Activated CD4-positive, alpha-beta T cell treated with anti-CD3 and anti-CD28 coated beads for 36 hours (primary cell): ENCODE results near the gene ATP13A4. TPM values are rescaled to one million over a fixed set of nuclear protein-coding genes. Genes with fewer than 3 reads are reported as not detected.

Source experiments
- ATAC-seq: fragments of 200-7000 bp; cut with Tn5 transposase; one replicate; pipeline ENCODE4 v1.10.0; 2021; ENCODE audit warnings: mild to moderate bottlenecking, moderate library complexity
- CTCF ChIA-PET: fragments of 350-600 bp; sonication (Branson Sonifier 250); formaldehyde crosslinking; loops from one replicate; lab custom pipeline; 2021; ENCODE audit warnings: antibody characterized with exemption; lab: Charles Lee
- POLR2A ChIA-PET: fragments of 350-600 bp; sonication (Branson Sonifier 250); formaldehyde crosslinking; loops from one replicate; lab custom pipeline; 2021; ENCODE audit warnings: antibody characterized with exemption, inconsistent platforms; lab: Charles Lee
- DNase-seq: peaks from one replicate; pipeline ENCODE4 v3.0.0-alpha.2; 2020
- H3K27ac Mint-ChIP-seq: one replicate; pipeline ENCODE4 v1.8.0; 2021; ENCODE audit warnings: mixed read lengths
- H3K27me3 Mint-ChIP-seq: one replicate; pipeline ENCODE4 v1.8.0; 2021; ENCODE audit warnings: mixed read lengths
- H3K36me3 Mint-ChIP-seq: one replicate; pipeline ENCODE4 v1.8.0; 2021; ENCODE audit warnings: low read depth, mixed read lengths
- H3K4me1 Mint-ChIP-seq: one replicate; pipeline ENCODE4 v1.8.0; 2021; ENCODE audit warnings: mixed read lengths
- H3K4me3 Mint-ChIP-seq: one replicate; pipeline ENCODE4 v1.8.0; 2021; ENCODE audit warnings: mild to moderate bottlenecking, moderate library complexity, mixed read lengths
- H3K9me3 Mint-ChIP-seq: one replicate; pipeline ENCODE4 v1.8.0; 2021; ENCODE audit warnings: low read depth, mixed read lengths
- intact Hi-C, 2 experiments: fragments of 100-400 bp; cut with DNase I in 1 of 2; cut with micrococcal nuclease in 1 of 2; formaldehyde crosslinking; loops; one replicate each; pipeline versions ENCODE4 v1.14.2 to v1.15.1; 2022 to 2024; cut with DNase I, micrococcal nuclease
- total RNA-seq, 2 experiments: library from RNA; stranded (reverse); gene quantifications; one replicate each; pipeline ENCODE4 v1.2.3, GENCODE V29; 2021

Gene ATP13A4
- total RNA-seq, 2 experiments from 2014 or later, result 1.1 to 3.3 TPM

DNA sequence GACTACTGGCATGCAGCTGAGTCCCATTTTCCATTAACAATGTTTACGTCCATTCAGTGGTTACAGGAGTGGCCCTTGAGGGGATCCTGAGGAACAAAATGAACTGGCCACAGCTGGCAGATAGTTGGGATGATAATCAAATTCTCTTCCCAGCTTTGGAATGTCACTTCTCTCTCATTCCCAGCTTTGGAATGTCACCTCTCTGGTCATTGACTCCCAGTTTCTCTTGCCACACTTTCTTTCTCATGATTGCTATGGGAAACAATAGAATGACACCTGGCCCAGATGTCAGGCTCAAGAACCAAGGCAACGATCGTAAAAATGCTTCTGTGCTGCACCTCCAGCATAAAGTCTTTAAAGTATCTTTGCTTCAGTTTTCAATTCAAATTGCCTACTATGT, 34.0 kb downstream of the ATP13A4 start:
- POLR2A ChIA-PET, result no interaction called here
- Mint-ChIP-seq H3K27ac (no peak overlapping the region), H3K4me1 (no peaks in the 10 kb centered on the region), H3K27me3 (peaks cover 7% of the 10 kb centered on the region), H3K9me3 (no peaks in the 10 kb centered on the region), H3K36me3 (no peaks in the 10 kb centered on the region), H3K4me3 (no peak overlapping the region)
- DNase-seq (no peak), ATAC-seq (no peak)
- intact Hi-C loops, result no loop called here
- CTCF ChIA-PET, result no interaction called here

DNA sequence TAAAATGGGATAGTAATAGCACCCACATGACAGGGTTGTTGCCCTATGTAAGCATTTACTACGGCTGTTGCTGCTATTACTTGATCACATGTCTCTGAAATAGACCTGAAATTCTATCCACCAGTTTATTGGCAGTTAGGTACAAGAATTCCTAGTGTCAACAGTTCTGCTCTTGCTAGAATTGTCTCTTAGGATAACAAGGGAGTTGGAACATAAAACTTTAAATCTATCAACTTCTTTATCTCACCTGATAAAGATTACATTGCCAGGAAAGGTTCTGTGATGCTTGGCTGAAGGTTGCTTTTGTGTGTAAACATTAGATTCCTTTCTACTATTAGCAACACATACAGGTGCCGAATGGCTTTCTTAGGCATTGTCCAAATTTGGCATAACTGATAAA, 38.7 kb downstream of the ATP13A4 start:
- intact Hi-C loops, result no loop called here
- POLR2A ChIA-PET, result no interaction called here
- CTCF ChIA-PET, result no interaction called here
- no peak overlapping the region for H3K27ac Mint-ChIP-seq
- DNase-seq (no peak), ATAC-seq (no peak)
- H3K4me1 Mint-ChIP-seq, result no peaks in the 10 kb centered on the region
- H3K9me3 Mint-ChIP-seq, result no peaks in the 10 kb centered on the region
- peaks cover 4% of the 10 kb centered on the region for H3K27me3 Mint-ChIP-seq
- no peak overlapping the region for H3K4me3 Mint-ChIP-seq
- H3K36me3 Mint-ChIP-seq, result no peaks in the 10 kb centered on the region

DNA sequence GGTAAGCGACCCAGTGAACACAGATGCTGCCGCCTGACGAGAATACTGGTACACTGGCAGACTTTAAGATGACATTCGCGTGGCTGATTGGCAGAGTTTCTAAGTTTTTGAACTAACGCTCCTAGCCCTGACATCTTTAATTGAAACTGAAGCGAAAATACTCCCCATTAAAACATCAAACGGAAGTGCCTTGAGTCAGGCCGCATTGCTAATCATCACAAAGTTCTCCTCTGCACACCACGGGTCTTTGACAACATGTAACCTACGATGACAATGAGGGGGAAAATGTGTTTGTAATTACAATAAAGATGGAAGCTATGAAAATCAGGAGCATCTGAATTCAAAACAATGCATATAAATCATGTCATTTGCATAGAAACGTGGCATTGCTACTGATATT, 44.5 kb downstream of the ATP13A4 start:
- DNase-seq (no peak), ATAC-seq (no peak)
- Mint-ChIP-seq H3K9me3 (no peaks in the 10 kb centered on the region), H3K27ac (no peak overlapping the region), H3K4me3 (no peak overlapping the region), H3K36me3 (no peaks in the 10 kb centered on the region), H3K4me1 (no peaks in the 10 kb centered on the region), H3K27me3 (peaks cover under 1% of the 10 kb centered on the region)
- CTCF ChIA-PET, result no interaction called here
- POLR2A ChIA-PET, result no interaction called here
- intact Hi-C loops, result no loop called here

DNA sequence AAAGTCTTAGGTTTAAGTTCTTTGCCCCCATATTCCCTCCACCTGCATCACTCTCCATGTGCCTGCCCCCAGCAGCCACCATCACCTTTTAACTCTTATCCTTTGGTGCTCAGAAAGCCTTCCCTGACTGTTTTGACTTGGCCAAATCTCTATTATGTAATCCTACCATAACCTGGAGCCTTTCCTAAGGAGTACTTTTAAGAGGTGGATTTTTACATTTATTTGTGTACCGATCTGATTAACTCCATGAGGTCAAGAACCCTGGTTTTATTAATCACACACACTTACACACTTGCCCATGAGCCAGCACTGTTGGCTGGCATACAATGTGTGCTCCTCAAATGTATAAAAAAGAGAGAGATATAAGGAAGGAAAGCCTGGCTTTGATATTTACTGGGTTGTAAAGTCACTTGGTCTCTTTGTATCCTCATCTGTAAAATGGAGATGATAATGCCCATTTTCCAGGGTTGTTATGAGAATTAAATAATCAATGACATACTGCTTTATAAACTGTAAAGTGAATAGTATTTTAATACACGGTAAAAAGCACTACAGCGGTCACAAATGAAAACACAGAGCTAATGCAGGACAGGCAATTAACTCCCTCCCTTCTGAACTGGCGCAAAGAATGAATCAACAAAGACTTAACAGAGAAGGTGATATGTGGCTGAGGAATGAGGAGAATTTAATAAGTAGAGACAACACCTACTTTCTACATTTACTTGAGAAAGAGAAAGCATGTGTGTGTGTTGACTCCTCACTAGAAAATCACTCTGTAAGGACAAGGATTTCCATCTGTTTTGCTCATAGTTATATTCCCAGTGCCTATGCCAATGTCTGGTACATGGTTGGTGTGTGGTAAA, 45.4 kb downstream of the ATP13A4 start:
- no peaks in the 10 kb centered on the region for H3K9me3 Mint-ChIP-seq
- POLR2A ChIA-PET, result no interaction called here
- DNase-seq (no peak), ATAC-seq (no peak)
- no peak overlapping the region for H3K27ac Mint-ChIP-seq
- CTCF ChIA-PET, result interaction anchor here (0.7 kb wide), 1 partner anchor 1252 kb away, joined by 3 read pairs; no protein-coding TSS in a partner anchor
- no peaks in the 10 kb centered on the region for H3K36me3 Mint-ChIP-seq
- peaks cover 3% of the 10 kb centered on the region for H3K27me3 Mint-ChIP-seq
- H3K4me1 Mint-ChIP-seq, result no peaks in the 10 kb centered on the region
- no peak overlapping the region for H3K4me3 Mint-ChIP-seq
- intact Hi-C loops, result no loop called here

GRCh38 chr3:193508108-193508507, 46.6 kb downstream of the ATP13A4 start:
- CTCF ChIA-PET, result no interaction called here

DNA sequence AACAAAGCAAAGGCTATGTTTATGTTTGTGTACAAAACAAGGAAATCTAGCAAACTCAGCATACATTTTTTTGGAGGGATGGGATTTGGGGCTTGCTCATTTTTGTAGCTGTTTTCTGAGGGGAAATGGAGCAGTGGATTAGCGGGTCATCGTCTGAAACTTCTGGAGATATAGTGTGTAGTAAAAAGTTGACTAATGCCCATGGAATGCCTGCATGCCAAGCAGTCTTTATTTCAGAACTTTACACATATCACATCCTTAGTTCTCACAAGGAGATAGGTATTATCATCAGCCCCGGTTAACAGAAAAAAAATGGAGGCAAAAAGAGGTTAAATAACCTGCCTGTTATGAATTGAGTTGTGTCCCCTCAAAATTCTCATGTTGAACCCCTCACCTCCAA, 47.1 kb downstream of the ATP13A4 start:
- intact Hi-C loops, result no loop called here
- Mint-ChIP-seq H3K36me3 (no peaks in the 10 kb centered on the region), H3K27me3 (peaks cover 3% of the 10 kb centered on the region), H3K27ac (no peak overlapping the region), H3K9me3 (no peaks in the 10 kb centered on the region), H3K4me3 (no peak overlapping the region), H3K4me1 (no peaks in the 10 kb centered on the region)
- DNase-seq (no peak), ATAC-seq (no peak)
- CTCF ChIA-PET, result no interaction called here
- POLR2A ChIA-PET, result no interaction called here

More at GRCh38 chr3:193508108-193508507, 46.6 kb downstream of the ATP13A4 start:
- intact Hi-C loops, result no loop called here
- H3K36me3 Mint-ChIP-seq, result no peaks in the 10 kb centered on the region
- H3K4me1 Mint-ChIP-seq, result no peaks in the 10 kb centered on the region
- no peak overlapping the region for H3K27ac Mint-ChIP-seq
- POLR2A ChIA-PET, result no interaction called here
- DNase-seq (no peak), ATAC-seq (no peak)
- H3K4me3 Mint-ChIP-seq, result no peak overlapping the region
- H3K9me3 Mint-ChIP-seq, result no peaks in the 10 kb centered on the region
- peaks cover 3% of the 10 kb centered on the region for H3K27me3 Mint-ChIP-seq

DNA sequence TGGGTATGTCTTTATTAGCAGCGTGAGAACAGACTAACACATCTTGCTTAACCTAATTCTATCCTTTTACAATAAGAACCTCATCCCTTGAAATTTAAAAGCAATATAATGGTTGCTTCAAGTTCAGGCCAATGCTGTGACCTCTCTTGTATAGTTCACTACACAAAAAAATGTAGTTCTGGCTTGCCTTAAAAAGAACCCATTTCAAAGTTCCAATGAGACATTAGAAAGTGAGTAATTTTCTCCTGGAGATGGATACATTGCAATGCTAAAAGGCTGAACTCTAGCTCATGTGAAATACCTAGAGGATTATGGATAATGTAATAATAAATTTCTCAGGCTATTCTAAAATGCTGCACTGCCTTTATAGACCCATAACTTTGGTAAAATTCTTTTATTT, 47.8 kb downstream of the ATP13A4 start:
- ATAC-seq (no peak), DNase-seq (no peak)
- Mint-ChIP-seq H3K9me3 (no peaks in the 10 kb centered on the region), H3K36me3 (no peaks in the 10 kb centered on the region), H3K4me3 (no peak overlapping the region), H3K4me1 (no peaks in the 10 kb centered on the region), H3K27me3 (peaks cover 3% of the 10 kb centered on the region), H3K27ac (no peak overlapping the region)
- intact Hi-C loops, result no loop called here
- ChIA-PET POLR2A (no interaction called here), CTCF (no interaction called here)

DNA sequence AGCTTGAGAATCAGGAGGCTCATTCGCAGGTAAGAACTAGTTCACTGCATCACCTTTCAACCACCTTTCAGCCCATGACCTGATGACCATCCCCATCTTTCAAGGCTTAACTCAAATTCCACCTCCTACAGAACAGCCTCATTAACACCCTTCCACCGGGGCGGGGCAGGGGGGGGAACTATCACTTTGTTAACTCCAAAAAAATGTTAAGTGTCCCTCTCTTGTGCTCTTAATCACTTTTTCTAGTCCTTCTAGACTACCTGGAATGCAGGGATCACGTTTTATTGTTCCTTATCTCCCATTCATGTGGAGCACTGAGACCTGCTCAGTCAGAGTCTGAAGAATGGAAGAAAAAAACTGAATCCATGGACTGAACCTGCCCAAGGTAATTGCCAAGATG, 51.8 kb downstream of the ATP13A4 start:
- intact Hi-C loops, result no loop called here
- Mint-ChIP-seq H3K9me3 (no peaks in the 10 kb centered on the region), H3K27me3 (peaks cover 3% of the 10 kb centered on the region), H3K27ac (no peak overlapping the region), H3K36me3 (no peaks in the 10 kb centered on the region), H3K4me3 (no peak overlapping the region), H3K4me1 (no peaks in the 10 kb centered on the region)
- ATAC-seq, result no peak
- ChIA-PET POLR2A (no interaction called here), CTCF (no interaction called here)
- DNase-seq, result no peak

GRCh38 chr3:193499801-193500485, 54.8 kb downstream of the ATP13A4 start:
- ATAC-seq (no peak), DNase-seq (no peak)
- ChIA-PET POLR2A (no interaction called here), CTCF (interaction anchor here (0.7 kb wide), 1 partner anchor 72 kb away, joined by 4 read pairs; no protein-coding TSS in a partner anchor)
- intact Hi-C loops, result no loop called here
- no peaks in the 10 kb centered on the region for H3K9me3 Mint-ChIP-seq
- peaks cover under 1% of the 10 kb centered on the region for H3K27me3 Mint-ChIP-seq
- no peak overlapping the region for H3K27ac Mint-ChIP-seq
- H3K36me3 Mint-ChIP-seq, result no peaks in the 10 kb centered on the region
- no peaks in the 10 kb centered on the region for H3K4me1 Mint-ChIP-seq
- H3K4me3 Mint-ChIP-seq, result no peak overlapping the region

- intact Hi-C loops, result no loop called here
- ATAC-seq, result no peak
- H3K4me3 Mint-ChIP-seq, result no peak overlapping the region
- H3K27me3 Mint-ChIP-seq, result no peaks in the 10 kb centered on the region
- H3K9me3 Mint-ChIP-seq, result no peaks in the 10 kb centered on the region
- H3K4me1 Mint-ChIP-seq, result no peaks in the 10 kb centered on the region
- H3K27ac Mint-ChIP-seq, result no peak overlapping the region
- H3K36me3 Mint-ChIP-seq, result no peaks in the 10 kb centered on the region
- DNase-seq, result no peak
- ChIA-PET POLR2A (no interaction called here), CTCF (interaction anchor here (0.7 kb wide), 1 partner anchor 73 kb away, joined by 4 read pairs; no protein-coding TSS in a partner anchor)
These were observed 55.4 kb downstream of the ATP13A4 start for GRCh38 chr3:193499136-193499770.

DNA sequence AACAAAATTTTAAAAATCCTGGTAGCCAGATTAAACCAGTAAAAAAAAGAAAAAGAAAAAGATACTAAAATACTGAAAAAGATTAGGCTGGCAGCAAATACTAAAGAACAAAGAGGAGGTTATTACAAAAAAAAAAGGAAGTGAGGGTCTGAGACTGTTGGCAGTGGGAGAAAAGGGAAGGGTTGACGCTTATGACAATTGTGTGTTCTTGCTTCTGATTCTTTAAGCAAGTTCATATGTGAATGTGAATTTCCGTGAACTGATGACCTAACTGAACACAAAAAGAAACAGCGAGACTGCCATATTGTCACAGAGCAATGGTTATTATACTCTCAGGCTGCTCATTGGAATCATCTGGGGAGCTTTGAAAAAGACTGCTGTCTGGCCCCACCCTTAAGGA, 56.5 kb downstream of the ATP13A4 start:
- ChIA-PET CTCF (no interaction called here), POLR2A (no interaction called here)
- DNase-seq (no peak), ATAC-seq (no peak)
- intact Hi-C loops, result no loop called here
- H3K4me3 Mint-ChIP-seq, result no peak overlapping the region
- no peaks in the 10 kb centered on the region for H3K9me3 Mint-ChIP-seq
- no peak overlapping the region for H3K27ac Mint-ChIP-seq
- H3K27me3 Mint-ChIP-seq, result no peaks in the 10 kb centered on the region
- no peaks in the 10 kb centered on the region for H3K36me3 Mint-ChIP-seq
- H3K4me1 Mint-ChIP-seq, result no peaks in the 10 kb centered on the region
